ENCODE results near the gene IFNAR1. TPM values are rescaled to one million over a fixed set of nuclear protein-coding genes. Genes with fewer than 3 reads are reported as not detected.

Gene IFNAR1
- total and polyA plus RNA-seq, 9 of the 15 experiments (the other 6 are each of a cell fraction or from before 2014, with no cell fraction given) = 8.6 to 31.8 (median 14.8) TPM

DNA sequence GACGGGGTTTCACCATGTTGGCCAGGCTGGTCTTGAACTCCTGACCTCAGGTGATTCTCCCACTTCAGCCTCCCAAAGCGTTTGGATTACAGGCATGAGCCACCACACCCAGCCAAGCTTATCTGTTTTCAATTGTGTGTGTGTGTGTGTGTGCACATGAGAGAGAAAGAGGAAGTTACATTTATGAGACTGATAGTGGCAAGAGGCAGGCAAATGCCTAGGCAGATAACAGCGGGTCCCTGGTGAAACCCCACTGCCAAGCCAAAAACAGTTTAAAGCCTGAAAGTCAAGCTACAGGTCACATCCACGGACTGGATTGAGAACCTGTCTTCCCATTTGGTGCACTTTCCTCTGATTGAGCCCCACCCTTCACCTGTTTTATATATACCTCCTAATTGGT lies 43.4 kb downstream of the IFNAR1 start (continued):
- TF ChIP-seq, protein P1, sequence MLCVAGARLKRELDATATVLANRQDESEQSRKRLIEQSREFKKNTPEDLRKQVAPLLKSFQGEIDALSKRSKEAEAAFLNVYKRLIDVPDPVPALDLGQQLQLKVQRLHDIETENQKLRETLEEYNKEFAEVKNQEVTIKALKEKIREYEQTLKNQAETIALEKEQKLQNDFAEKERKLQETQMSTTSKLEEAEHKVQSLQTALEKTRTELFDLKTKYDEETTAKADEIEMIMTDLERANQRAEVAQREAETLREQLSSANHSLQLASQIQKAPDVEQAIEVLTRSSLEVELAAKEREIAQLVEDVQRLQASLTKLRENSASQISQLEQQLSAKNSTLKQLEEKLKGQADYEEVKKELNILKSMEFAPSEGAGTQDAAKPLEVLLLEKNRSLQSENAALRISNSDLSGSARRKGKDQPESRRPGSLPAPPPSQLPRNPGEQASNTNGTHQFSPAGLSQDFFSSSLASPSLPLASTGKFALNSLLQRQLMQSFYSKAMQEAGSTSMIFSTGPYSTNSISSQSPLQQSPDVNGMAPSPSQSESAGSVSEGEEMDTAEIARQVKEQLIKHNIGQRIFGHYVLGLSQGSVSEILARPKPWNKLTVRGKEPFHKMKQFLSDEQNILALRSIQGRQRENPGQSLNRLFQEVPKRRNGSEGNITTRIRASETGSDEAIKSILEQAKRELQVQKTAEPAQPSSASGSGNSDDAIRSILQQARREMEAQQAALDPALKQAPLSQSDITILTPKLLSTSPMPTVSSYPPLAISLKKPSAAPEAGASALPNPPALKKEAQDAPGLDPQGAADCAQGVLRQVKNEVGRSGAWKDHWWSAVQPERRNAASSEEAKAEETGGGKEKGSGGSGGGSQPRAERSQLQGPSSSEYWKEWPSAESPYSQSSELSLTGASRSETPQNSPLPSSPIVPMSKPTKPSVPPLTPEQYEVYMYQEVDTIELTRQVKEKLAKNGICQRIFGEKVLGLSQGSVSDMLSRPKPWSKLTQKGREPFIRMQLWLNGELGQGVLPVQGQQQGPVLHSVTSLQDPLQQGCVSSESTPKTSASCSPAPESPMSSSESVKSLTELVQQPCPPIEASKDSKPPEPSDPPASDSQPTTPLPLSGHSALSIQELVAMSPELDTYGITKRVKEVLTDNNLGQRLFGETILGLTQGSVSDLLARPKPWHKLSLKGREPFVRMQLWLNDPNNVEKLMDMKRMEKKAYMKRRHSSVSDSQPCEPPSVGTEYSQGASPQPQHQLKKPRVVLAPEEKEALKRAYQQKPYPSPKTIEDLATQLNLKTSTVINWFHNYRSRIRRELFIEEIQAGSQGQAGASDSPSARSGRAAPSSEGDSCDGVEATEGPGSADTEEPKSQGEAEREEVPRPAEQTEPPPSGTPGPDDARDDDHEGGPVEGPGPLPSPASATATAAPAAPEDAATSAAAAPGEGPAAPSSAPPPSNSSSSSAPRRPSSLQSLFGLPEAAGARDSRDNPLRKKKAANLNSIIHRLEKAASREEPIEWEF (CRISPR knock-in tag; IDR thresholded peaks at IDR 0.05) = no peak
- TF ChIP-seq ZNF609 (CRISPR knock-in tag; IDR thresholded peaks at IDR 0.05; ENCODE audit: borderline replicate concordance) = no peak
- TF ChIP-seq ZNF431 (CRISPR knock-in tag; IDR thresholded peaks at IDR 0.05) = 0 out of 2 replicates have a peak, but pooled peaks have one; percentile 27
- TF ChIP-seq, protein P2, sequence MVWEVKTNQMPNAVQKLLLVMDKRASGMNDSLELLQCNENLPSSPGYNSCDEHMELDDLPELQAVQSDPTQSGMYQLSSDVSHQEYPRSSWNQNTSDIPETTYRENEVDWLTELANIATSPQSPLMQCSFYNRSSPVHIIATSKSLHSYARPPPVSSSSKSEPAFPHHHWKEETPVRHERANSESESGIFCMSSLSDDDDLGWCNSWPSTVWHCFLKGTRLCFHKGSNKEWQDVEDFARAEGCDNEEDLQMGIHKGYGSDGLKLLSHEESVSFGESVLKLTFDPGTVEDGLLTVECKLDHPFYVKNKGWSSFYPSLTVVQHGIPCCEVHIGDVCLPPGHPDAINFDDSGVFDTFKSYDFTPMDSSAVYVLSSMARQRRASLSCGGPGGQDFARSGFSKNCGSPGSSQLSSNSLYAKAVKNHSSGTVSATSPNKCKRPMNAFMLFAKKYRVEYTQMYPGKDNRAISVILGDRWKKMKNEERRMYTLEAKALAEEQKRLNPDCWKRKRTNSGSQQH (CRISPR knock-in tag; IDR thresholded peaks at IDR 0.05) = no peak
- TF ChIP-seq E2F5 (CRISPR knock-in tag; IDR thresholded peaks at IDR 0.05) = no peak
- TF ChIP-seq ZNF311 (CRISPR knock-in tag; IDR thresholded peaks at IDR 0.05) = no peak
- no peak for TF ChIP-seq ZNF57 (CRISPR knock-in tag; IDR thresholded peaks at IDR 0.05)
- peak; percentile 87 for TF ChIP-seq GATA2 (CRISPR knock-in tag; IDR thresholded peaks at IDR 0.05)
- peak; percentile 61; the same call in 1 of the 2 replicates for TF ChIP-seq ZNF354B (CRISPR knock-in tag; IDR thresholded peaks at IDR 0.05)
- TF ChIP-seq MAZ (CRISPR knock-in tag; conservative IDR thresholded peaks at IDR 0.05 in 1 of 2, IDR thresholded peaks at IDR 0.05 in 1 of 2) = peak in 1 of 2 experiments; percentile 37; a peak in 1 of 4 replicates
- TF ChIP-seq, protein P3, sequence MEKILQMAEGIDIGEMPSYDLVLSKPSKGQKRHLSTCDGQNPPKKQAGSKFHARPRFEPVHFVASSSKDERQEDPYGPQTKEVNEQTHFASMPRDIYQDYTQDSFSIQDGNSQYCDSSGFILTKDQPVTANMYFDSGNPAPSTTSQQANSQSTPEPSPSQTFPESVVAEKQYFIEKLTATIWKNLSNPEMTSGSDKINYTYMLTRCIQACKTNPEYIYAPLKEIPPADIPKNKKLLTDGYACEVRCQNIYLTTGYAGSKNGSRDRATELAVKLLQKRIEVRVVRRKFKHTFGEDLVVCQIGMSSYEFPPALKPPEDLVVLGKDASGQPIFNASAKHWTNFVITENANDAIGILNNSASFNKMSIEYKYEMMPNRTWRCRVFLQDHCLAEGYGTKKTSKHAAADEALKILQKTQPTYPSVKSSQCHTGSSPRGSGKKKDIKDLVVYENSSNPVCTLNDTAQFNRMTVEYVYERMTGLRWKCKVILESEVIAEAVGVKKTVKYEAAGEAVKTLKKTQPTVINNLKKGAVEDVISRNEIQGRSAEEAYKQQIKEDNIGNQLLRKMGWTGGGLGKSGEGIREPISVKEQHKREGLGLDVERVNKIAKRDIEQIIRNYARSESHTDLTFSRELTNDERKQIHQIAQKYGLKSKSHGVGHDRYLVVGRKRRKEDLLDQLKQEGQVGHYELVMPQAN (IDR thresholded peaks at IDR 0.05; ENCODE audit: borderline replicate concordance) = no peak
- TF ChIP-seq SNRNP70 (optimal IDR thresholded peaks at IDR 0.05; ENCODE audit: low read depth, low read length) = no peak
- TF ChIP-seq ILF3 (IDR thresholded peaks at IDR 0.05; ENCODE audit: borderline replicate concordance) = no peak
